H1 (cell line): ENCODE data around the gene MYH7B. TPM values are rescaled to one million over a fixed set of nuclear protein-coding genes. Genes with fewer than 3 reads are reported as not detected.

Source experiments
- CTCF ChIA-PET: fragments of 300-600 bp; sonication (Branson Sonifier 250); formaldehyde crosslinking; loops from one replicate; lab custom pipeline; 2021; ENCODE audit not compliant: partially characterized antibody; lab: Charles Lee
- POLR2A ChIA-PET: fragments of 300-600 bp; sonication (Branson Sonifier 250); formaldehyde crosslinking; loops from one replicate; lab custom pipeline; 2021; ENCODE audit warnings: inconsistent platforms; ENCODE audit not compliant: partially characterized antibody; lab: Charles Lee
- DNase-seq, 2 experiments: peaks; one replicate each; pipeline versions ENCODE4 v3.0.0 to v3.0.0-alpha.2; 2010 to 2022; ENCODE audit warnings: low spot score in 2 of 2, low read depth in 1 of 2, mixed read lengths in 1 of 2
- FAIRE-seq: peaks from 2 replicates; lab custom pipeline; 2011; peaks lifted over from hg19 to GRCh38; lab: Jason Lieb, UNC
- H2AFZ ChIP-seq: 2 replicates; pipeline ENCODE4 v1.8.1; 2012; ENCODE audit warnings: low read length, inconsistent platforms
- H2AK5ac ChIP-seq: 2 replicates; pipeline ENCODE4 v1.6.1; 2013; ENCODE audit warnings: low read depth, low read length
- H2BK120ac ChIP-seq: replicated peaks from 2 replicates; pipeline ENCODE3; 2013; ENCODE audit warnings: low read depth, low read length, inconsistent platforms
- H2BK12ac ChIP-seq: 2 replicates; pipeline ENCODE4 v1.6.1; 2013; ENCODE audit warnings: low read depth, low read length
- H2BK15ac ChIP-seq: 2 replicates; pipeline ENCODE4 v1.6.1; 2013; ENCODE audit warnings: low read length
- H2BK20ac ChIP-seq: 2 replicates; pipeline ENCODE4 v1.6.1; 2013; ENCODE audit warnings: low read length
- H2BK5ac ChIP-seq: 2 replicates; pipeline ENCODE4 v1.6.1; 2013; ENCODE audit warnings: low read depth, low read length
- H3K14ac ChIP-seq: 2 replicates; pipeline ENCODE4 v1.6.1; 2013; ENCODE audit warnings: inconsistent platforms; ENCODE audit not compliant: insufficient read length
- H3K18ac ChIP-seq: 2 replicates; pipeline ENCODE4 v1.6.1; 2013; ENCODE audit warnings: low read length; ENCODE audit errors: extremely low read depth
- H3K23ac ChIP-seq: 2 replicates; pipeline ENCODE4 v1.6.1; 2013; ENCODE audit warnings: inconsistent platforms; ENCODE audit not compliant: insufficient read length
- H3K23me2 ChIP-seq: 2 replicates; pipeline ENCODE4 v1.6.1; 2013; ENCODE audit warnings: low read depth, low read length
- H3K27ac ChIP-seq: 2 replicates; pipeline ENCODE4 v1.6.1; 2011; ENCODE audit warnings: low read depth, low read length, inconsistent platforms
- H3K27me3 ChIP-seq, 4 experiments: replicated peaks in 1 of 4; 1 replicate in 1 of 4; 2 replicates in 3 of 4; pipeline versions ENCODE4 v1.6.1 to v1.8.1; 2011 to 2013; ENCODE audit warnings: low read length in 3 of 4, mild to moderate bottlenecking in 3 of 4, inconsistent platforms in 2 of 4, mixed read lengths in 2 of 4, moderate library complexity in 1 of 4; ENCODE audit not compliant: control insufficient read depth in 3 of 4, insufficient read depth in 3 of 4; ENCODE audit errors: extremely low read depth in 1 of 4
- H3K36me3 ChIP-seq, 4 experiments: 2 replicates each; pipeline versions ENCODE4 v1.6.1 to v1.8.1; 2011 to 2013; ENCODE audit warnings: mild to moderate bottlenecking in 4 of 4, low read length in 3 of 4, moderate library complexity in 2 of 4, control low read depth in 1 of 4, inconsistent platforms in 1 of 4; ENCODE audit not compliant: insufficient read depth in 4 of 4, control insufficient read depth in 2 of 4
- H3K4ac ChIP-seq: replicated peaks from 2 replicates; pipeline ENCODE3; 2013; ENCODE audit warnings: low read length, low read depth, mixed read lengths, inconsistent platforms; ENCODE audit not compliant: insufficient read length
- H3K4me1 ChIP-seq, 4 experiments: replicated peaks in 1 of 4; 1 replicate in 1 of 4; 2 replicates in 3 of 4; pipeline versions ENCODE4 v1.6.1 to v1.8.1; 2011 to 2013; ENCODE audit warnings: low read length in 3 of 4, inconsistent platforms in 2 of 4, mixed read lengths in 1 of 4; ENCODE audit not compliant: insufficient read depth in 4 of 4, control insufficient read depth in 3 of 4
- H3K4me2 ChIP-seq, 2 experiments: 2 replicates each; pipeline versions ENCODE4 v1.6.1 to v1.8.1; 2011 to 2013; ENCODE audit warnings: low read depth in 2 of 2, low read length in 2 of 2, control low read depth in 1 of 2, inconsistent platforms in 1 of 2, mild to moderate bottlenecking in 1 of 2; ENCODE audit not compliant: insufficient read depth in 1 of 2
- H3K4me3 ChIP-seq, 4 experiments: fragments of 200-600, 300-600 bp in 1 of 4; sonication (generic), shearing (Covaris generic), sonication (Bioruptor Twin) in 1 of 4; 2 replicates each; pipeline versions ENCODE4 v1.5.1 to v1.8.1; 2011 to 2016; ENCODE audit warnings: low read length in 4 of 4, low read depth in 3 of 4, control low read depth in 2 of 4, inconsistent platforms in 2 of 4, mild to moderate bottlenecking in 2 of 4, mixed read lengths in 1 of 4, moderate library complexity in 1 of 4; ENCODE audit not compliant: insufficient read depth in 2 of 4; ENCODE audit errors: extremely low read depth in 1 of 4
- H3K56ac ChIP-seq: replicated peaks from 2 replicates; pipeline ENCODE3; 2013; ENCODE audit warnings: low read depth, mild to moderate bottlenecking, mixed read lengths, low read length, inconsistent platforms; ENCODE audit not compliant: insufficient read length
- H3K79me1 ChIP-seq: 2 replicates; pipeline ENCODE4 v1.6.1; 2013; ENCODE audit warnings: low read depth, low read length, control low read depth
- H3K79me2 ChIP-seq, 2 experiments: 2 replicates each; pipeline versions ENCODE4 v1.6.1 to v1.8.1; 2012 to 2013; ENCODE audit warnings: low read length in 2 of 2, mild to moderate bottlenecking in 2 of 2, inconsistent platforms in 1 of 2; ENCODE audit not compliant: insufficient read depth in 2 of 2, control insufficient read depth in 1 of 2
- H3K9ac ChIP-seq, 4 experiments: replicated peaks in 1 of 4; 1 replicate in 1 of 4; 2 replicates in 3 of 4; pipeline versions ENCODE4 v1.6.1 to v1.8.1; 2011 to 2013; ENCODE audit warnings: low read depth in 3 of 4, low read length in 3 of 4, control low read depth in 2 of 4, mild to moderate bottlenecking in 2 of 4, moderate library complexity in 2 of 4, inconsistent platforms in 1 of 4; ENCODE audit errors: extremely low read depth in 1 of 4
- H3K9me3 ChIP-seq, 2 experiments: 2 replicates each; pipeline versions ENCODE4 v1.6.1 to v1.8.1; 2012 to 2013; ENCODE audit warnings: mild to moderate bottlenecking in 2 of 2, moderate library complexity in 2 of 2, control low read depth in 1 of 2, inconsistent platforms in 1 of 2, low read depth in 1 of 2, low read length in 1 of 2, mixed read lengths in 1 of 2; ENCODE audit not compliant: insufficient read depth in 2 of 2
- H4K20me1 ChIP-seq, 2 experiments: replicated peaks in 1 of 2; 2 replicates each; pipeline versions ENCODE3 to v1.8.1; 2011 to 2013; ENCODE audit warnings: inconsistent platforms in 2 of 2, low read length in 2 of 2, mild to moderate bottlenecking in 1 of 2; ENCODE audit not compliant: insufficient read depth in 2 of 2, control insufficient read depth in 1 of 2
- H4K5ac ChIP-seq: 2 replicates; pipeline ENCODE4 v1.6.1; 2013; ENCODE audit warnings: low read length, low read depth, mixed read lengths, inconsistent platforms; ENCODE audit not compliant: insufficient read length
- H4K8ac ChIP-seq: 2 replicates; pipeline ENCODE4 v1.8.0; 2013; ENCODE audit warnings: mild to moderate bottlenecking, moderate library complexity, low read length, inconsistent platforms; ENCODE audit not compliant: insufficient read depth; ENCODE audit errors: extremely low read depth
- H4K91ac ChIP-seq: replicated peaks from 2 replicates; pipeline ENCODE3; 2013; ENCODE audit warnings: low read length, mixed read lengths, inconsistent platforms; ENCODE audit not compliant: insufficient read length
- EZH2 ChIP-seq: fragments of 200-600 bp; sonication (generic); IDR thresholded peaks from 2 replicates; pipeline ENCODE4 v1.7.1; 2012; ENCODE audit warnings: low read depth, mild to moderate bottlenecking, moderate library complexity, low read length, inconsistent platforms; ENCODE audit not compliant: severe bottlenecking
- WGBS, 2 experiments: shearing (Covaris generic) in 1 of 2; methylation state at CpG; one replicate each; pipeline versions ENCODE4 v1.1.6 to v1.1.7; 2013 to 2015; ENCODE audit warnings: low lambda C conversion rate in 2 of 2, mixed read lengths in 2 of 2, inconsistent platforms in 1 of 2, low coverage in 1 of 2, missing lambda C conversion rate in 1 of 2; ENCODE audit not compliant: insufficient replicate concordance in 2 of 2, insufficient coverage in 1 of 2, insufficient read length in 1 of 2; ENCODE audit errors: extremely low coverage in 1 of 2, missing lambda C conversion rate in 1 of 2; 5-methylcytosine and 5-hydroxymethylcytosine counted together
- polyA plus RNA-seq, 7 experiments: library from polyadenylated mRNA; depleted of rRNA in 3 of 7; stranded (reverse) in 5 of 7; unstranded in 2 of 7; fragments of >200 nt in 5 of 7; fragments of 200-250 nt in 2 of 7; gene quantifications; 1 replicate in 5 of 7; 2 replicates in 1 of 7; 4 replicates in 1 of 7; pipeline versions ENCODE4 v1.2.1 to v1.2.3, GENCODE V29; 2011 to 2013; ENCODE audit warnings: missing spikeins in 2 of 7, mixed read lengths in 2 of 7
- total RNA-seq: library from RNA; stranded (reverse); fragmentation: NEBNext Ultra II Directional; extraction: Animal tissue kit (Norgen Biotek cat#: 25700); gene quantifications from 2 replicates; pipeline ENCODE4 v1.2.1, GENCODE V29; 2021

Gene MYH7B
- total and polyA plus RNA-seq, 2 of the 8 experiments (the other 6 are each of a cell fraction or from before 2014, with no cell fraction given): 0.15 to 0.30 TPM

DNA sequence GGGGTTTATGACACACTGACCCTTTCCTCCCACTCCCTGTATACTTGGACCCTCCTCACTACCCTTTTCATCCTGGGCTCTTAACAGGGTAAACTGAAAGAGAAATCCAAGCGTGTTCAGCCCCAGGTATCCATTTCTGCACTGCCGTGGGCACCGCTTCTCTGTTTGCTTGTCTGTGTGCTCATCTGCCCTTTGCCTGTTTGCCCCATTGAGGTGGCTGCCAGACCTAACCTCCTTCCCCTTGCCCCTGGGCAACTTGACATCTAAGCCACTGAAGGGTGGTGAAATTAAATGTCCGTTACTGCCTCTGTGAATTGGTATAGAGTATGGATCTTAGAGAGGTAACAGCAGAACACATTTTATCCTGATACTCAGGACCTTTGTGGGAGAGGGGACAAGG, 40.5 kb upstream of the MYH7B start:
- H3K56ac ChIP-seq: no peak overlapping the region
- H2BK120ac ChIP-seq: no peak overlapping the region
- ChIA-PET CTCF (interaction anchor here (1.5 kb wide), 1 partner anchor 41 kb away, joined by 4 read pairs; no protein-coding TSS in a partner anchor), POLR2A (interaction anchor here (0.6 to 1.3 kb wide), 2 partner anchors 9 to 655 kb away, joined by 3 to 5 read pairs; no protein-coding TSS in a partner anchor)
- H2BK20ac ChIP-seq: no peak overlapping the region
- no peak overlapping the region for H3K4ac ChIP-seq
- no peak overlapping the region for H2BK15ac ChIP-seq
- H2AFZ ChIP-seq: no peak overlapping the region
- H3K27me3 ChIP-seq: no peaks in the 10 kb centered on the region
- no peak overlapping the region for H4K8ac ChIP-seq
- no peak overlapping the region for H4K91ac ChIP-seq
- H3K18ac ChIP-seq: no peak overlapping the region
- H2BK5ac ChIP-seq: no peak overlapping the region
- no peak overlapping the region for H3K4me2 ChIP-seq
- no peak overlapping the region for H2AK5ac ChIP-seq
- FAIRE-seq (no peak), DNase-seq (no peak)
- no peaks in the 10 kb centered on the region; the same call in 1 of the 2 replicates for H3K23me2 ChIP-seq
- H3K9ac ChIP-seq: no peak overlapping the region
- no peak overlapping the region for H3K14ac ChIP-seq
- H4K20me1 ChIP-seq: peaks cover 0 to 2% of the 10 kb centered on the region in 2 experiments
- H3K4me1 ChIP-seq: no peaks in the 10 kb centered on the region
- no peak overlapping the region for H4K5ac ChIP-seq
- H3K4me3 ChIP-seq: no peak overlapping the region
- WGBS, 2 experiments: 97% methylated on average over 4 of the region's 4 CpGs; no CpG with 5 or more reads in 1 of the 2 experiments
- no peaks in the 10 kb centered on the region; the same call in 1 of the 2 replicates for H3K79me1 ChIP-seq
- no peaks in the 10 kb centered on the region for H3K9me3 ChIP-seq
- no peaks in the 10 kb centered on the region for H3K36me3 ChIP-seq
- TF ChIP-seq EZH2: no peak
- TF ChIP-seq, all 59 proteins: peak for 0
- Histone ChIP-seq H3K79me2 (no peaks in the 10 kb centered on the region), H3K23ac (no peak overlapping the region), H2BK12ac (no peak overlapping the region), H3K27ac (no peak overlapping the region)
